Panc1 (cell line): ENCODE data around the gene CCDC60. TPM values are rescaled to one million over a fixed set of nuclear protein-coding genes. Genes with fewer than 3 reads are reported as not detected.

Experiments used
- ATAC-seq: fragments of 200-7000 bp; cut with Tn5 transposase; 2 replicates; pipeline ENCODE4 v1.9.1; 2020; ENCODE audit warnings: mild to moderate bottlenecking, moderate library complexity
- BruUV-seq: library from RNA; stranded (reverse); fragments of 400-500 nt; replicated peaks from 2 replicates; lab custom pipeline; 2021; lab: Mats Ljungman, UMichigan
- CTCF ChIA-PET: fragments of 300-600 bp; sonication (Branson Sonifier 250); formaldehyde crosslinking; loops from one replicate; lab custom pipeline; 2022; ENCODE audit warnings: antibody characterized with exemption; lab: Charles Lee
- POLR2A ChIA-PET: fragments of 300-600 bp; sonication (Branson Sonifier 250); formaldehyde crosslinking; loops from one replicate; lab custom pipeline; 2022; ENCODE audit warnings: antibody characterized with exemption; lab: Charles Lee
- DNase-seq: peaks from one replicate; pipeline ENCODE4 v3.0.0-alpha.2; 2010; ENCODE audit warnings: low read depth, low spot score
- H3K27ac ChIP-seq: 2 replicates; pipeline ENCODE4 v1.5.1; 2011; ENCODE audit warnings: mild to moderate bottlenecking, low read length, inconsistent platforms
- H3K27me3 ChIP-seq: fragments of 200-500 bp; sonication (Bioruptor generic); 2 replicates; pipeline ENCODE4 v1.6.0; 2014; ENCODE audit warnings: low read length, inconsistent platforms; ENCODE audit not compliant: control insufficient read depth, insufficient read depth
- H3K36me3 ChIP-seq: fragments of 200-500 bp; sonication (Bioruptor generic); 2 replicates; pipeline ENCODE4 v1.5.1; 2014; ENCODE audit warnings: inconsistent platforms, mild to moderate bottlenecking, low read length, moderate library complexity; ENCODE audit not compliant: control insufficient read depth, insufficient read depth
- H3K4me1 ChIP-seq: 2 replicates; pipeline ENCODE4 v1.5.1; 2011; ENCODE audit warnings: inconsistent platforms, mild to moderate bottlenecking, low read length, moderate library complexity; ENCODE audit not compliant: control insufficient read depth, insufficient read depth
- H3K4me3 ChIP-seq, 2 experiments: 2 replicates each; pipeline ENCODE4 v1.5.1; 2011 to 2012; ENCODE audit warnings: low read depth in 2 of 2, low read length in 2 of 2, mild to moderate bottlenecking in 2 of 2, inconsistent platforms in 1 of 2, moderate library complexity in 1 of 2
- H3K9me3 ChIP-seq: fragments of 200-500 bp; sonication (Bioruptor generic); 2 replicates; pipeline ENCODE4 v1.5.1; 2014; ENCODE audit warnings: low read depth, mild to moderate bottlenecking, inconsistent platforms, low read length, moderate library complexity; ENCODE audit not compliant: control insufficient read depth, insufficient read depth
- CTCF ChIP-seq: fragments of 450-650 bp; IDR thresholded peaks from 2 replicates; pipeline ENCODE4 v1.5.1; 2017; ENCODE audit warnings: mild to moderate bottlenecking
- POLR2AphosphoS5 ChIP-seq: IDR thresholded peaks from 2 replicates; pipeline ENCODE4 v1.6.1; 2012; ENCODE audit warnings: mild to moderate bottlenecking, low read depth, low read length, moderate library complexity
- REST ChIP-seq, 2 experiments: IDR thresholded peaks; 2 replicates each; pipeline ENCODE4 v1.6.1; 2011 to 2012; ENCODE audit warnings: low read depth in 2 of 2, control low read depth in 1 of 2, low read length in 1 of 2, mild to moderate bottlenecking in 1 of 2, moderate library complexity in 1 of 2; ENCODE audit not compliant: insufficient read depth in 1 of 2
- SIN3A ChIP-seq: IDR thresholded peaks from 2 replicates; pipeline ENCODE4 v1.6.1; 2012; ENCODE audit warnings: low read depth, mild to moderate bottlenecking, low read length, moderate library complexity, borderline replicate concordance; ENCODE audit not compliant: insufficient read depth
- TCF7L2 ChIP-seq: IDR thresholded peaks from 2 replicates; pipeline ENCODE4 v1.6.1; 2011; ENCODE audit warnings: mild to moderate bottlenecking, low read depth, low read length, inconsistent platforms
- in situ Hi-C: cut with HindIII; loops from 2 replicates; pipeline ENCODE4 v1.10.0; 2016; ENCODE audit warnings: low sequenced_read_pairs, low pct_unique_long_range_greater_than_20kb
- intact Hi-C: fragments of 100-400 bp; cut with micrococcal nuclease; formaldehyde crosslinking; loops from one replicate; pipeline ENCODE4 v1.10.0; 2022; ENCODE audit not compliant: unreplicated experiment
- total RNA-seq: library from RNA; stranded (reverse); gene quantifications from one replicate; pipeline ENCODE4 v1.2.1, GENCODE V29; 2021; ENCODE audit not compliant: unreplicated experiment

Gene CCDC60
- total RNA-seq, 1 experiment from 2014 or later: not detected

DNA sequence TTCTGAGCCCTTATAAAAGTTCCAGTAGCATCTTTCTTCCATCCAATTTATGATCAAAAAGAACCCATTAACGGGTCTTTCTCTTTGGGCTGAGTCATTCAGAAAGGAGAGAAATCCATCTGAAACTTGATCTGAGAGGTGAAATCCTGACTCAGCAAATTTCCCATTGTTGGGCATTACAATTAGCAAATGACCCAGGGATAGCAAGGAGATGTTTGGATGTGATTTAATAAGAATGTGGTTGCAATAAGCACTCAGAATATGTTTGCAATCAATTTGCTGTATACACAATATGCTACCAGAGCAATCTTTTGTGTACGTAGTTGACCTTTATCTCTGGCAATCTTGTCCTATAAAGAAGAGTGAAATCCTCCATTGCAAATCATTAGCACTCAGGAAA, 122.7 kb downstream of the CCDC60 start:
- no peaks in the 10 kb centered on the region for H3K4me1 ChIP-seq
- POLR2A ChIA-PET: no interaction called here
- intact Hi-C loops (no loop called here), in situ Hi-C loops (no loop called here)
- no TSS peak for BruUV-seq
- no peak for TF ChIP-seq TCF7L2
- TF ChIP-seq SIN3A: no peak
- no peak for TF ChIP-seq CTCF
- no peak for TF ChIP-seq POLR2AphosphoS5
- no peak for TF ChIP-seq REST (IDR thresholded peaks at IDR 0.05; ENCODE audit: insufficient read depth in 1 of 2, low read depth in 2 of 2, low read length in 1 of 2)
- ATAC-seq (no peak), DNase-seq (no peak)
- peaks cover 7% of the 10 kb centered on the region; the same call in 1 of the 2 replicates for H3K27me3 ChIP-seq
- H3K27ac ChIP-seq: no peak overlapping the region
- CTCF ChIA-PET: no interaction called here
- no peaks in the 10 kb centered on the region for H3K36me3 ChIP-seq
- no peak overlapping the region for H3K4me3 ChIP-seq
- H3K9me3 ChIP-seq: peaks cover 3% of the 10 kb centered on the region; the same call in 1 of the 2 replicates

DNA sequence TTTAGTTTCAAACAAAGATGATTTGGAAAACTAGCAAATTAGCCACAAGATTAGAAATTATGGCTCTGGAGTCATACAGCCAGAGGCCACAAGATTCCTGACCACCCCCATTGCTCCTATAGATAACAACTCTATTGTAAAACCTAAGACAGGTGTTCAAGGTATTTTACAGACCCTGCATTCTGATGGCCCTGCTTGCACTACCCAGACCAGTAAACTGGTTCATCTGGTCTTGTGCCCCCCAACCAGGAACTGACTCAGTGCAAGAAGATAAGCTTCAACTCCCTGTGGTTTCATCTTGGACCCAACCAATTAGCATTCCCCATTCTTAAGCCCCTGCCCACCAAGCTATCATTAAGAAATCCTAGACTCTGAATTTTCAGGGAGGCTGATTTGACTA, 125.0 kb downstream of the CCDC60 start:
- ATAC-seq: no peak
- Histone ChIP-seq H3K9me3 (peaks cover 3% of the 10 kb centered on the region; the same call in 1 of the 2 replicates), H3K36me3 (no peaks in the 10 kb centered on the region), H3K4me1 (no peaks in the 10 kb centered on the region), H3K27me3 (peaks cover 7% of the 10 kb centered on the region; the same call in 1 of the 2 replicates), H3K27ac (no peak overlapping the region), H3K4me3 (no peak overlapping the region)
- CTCF ChIA-PET: no interaction called here
- intact Hi-C loops: no loop called here
- no peak for DNase-seq
- no TSS peak for BruUV-seq
- TF ChIP-seq CTCF: no peak
- no peak for TF ChIP-seq TCF7L2
- TF ChIP-seq SIN3A: no peak
- no peak for TF ChIP-seq POLR2AphosphoS5
- no peak for TF ChIP-seq REST (IDR thresholded peaks at IDR 0.05; ENCODE audit: insufficient read depth in 1 of 2, low read depth in 2 of 2, low read length in 1 of 2)
- POLR2A ChIA-PET: no interaction called here
- in situ Hi-C loops: no loop called here
